HEK293T (cell line): ENCODE measurements around the gene HPCAL4.

Experiments used
- CTCF ChIA-PET: fragments of 350-600 bp; formaldehyde crosslinking; extraction: SDS; loops from one replicate; lab custom pipeline; 2021; ENCODE audit warnings: antibody characterized with exemption, inconsistent platforms; lab: Yijun Ruan, JAX
- POLR2A ChIA-PET: fragments of 350-600 bp; formaldehyde crosslinking; extraction: SDS; loops from one replicate; lab custom pipeline; 2020; ENCODE audit warnings: antibody characterized with exemption, inconsistent platforms; lab: Yijun Ruan, JAX
- DNase-seq: peaks from one replicate; pipeline ENCODE4 v3.0.0; 2012; ENCODE audit warnings: mixed read lengths; ENCODE audit errors: extremely low spot score
- ARNT ChIP-seq: fragments of 450-650 bp; IDR thresholded peaks from 2 replicates; pipeline ENCODE4 v1.6.1; 2017; ENCODE audit warnings: mild to moderate bottlenecking
- BHLHE40 ChIP-seq: fragments of 450-650 bp; IDR thresholded peaks from 2 replicates; pipeline ENCODE4 v1.6.1; 2016; ENCODE audit warnings: mild to moderate bottlenecking, moderate library complexity, borderline replicate concordance
- CTBP1 ChIP-seq: fragments of 450-650 bp; IDR thresholded peaks from 2 replicates; pipeline ENCODE4 v1.6.1; 2016; ENCODE audit warnings: borderline replicate concordance
- ELF4 ChIP-seq: fragments of 450-650 bp; IDR thresholded peaks from 2 replicates; pipeline ENCODE4 v1.6.1; 2017; ENCODE audit warnings: antibody characterized with exemption
- FOXA1 ChIP-seq: fragments of 450-650 bp; IDR thresholded peaks from 2 replicates; pipeline ENCODE4 v1.6.1; 2016; ENCODE audit warnings: mild to moderate bottlenecking
- FOXK2 ChIP-seq: fragments of 450-650 bp; IDR thresholded peaks from 2 replicates; pipeline ENCODE4 v1.6.1; 2016; ENCODE audit warnings: mild to moderate bottlenecking
- FOXM1 ChIP-seq: fragments of 450-650 bp; IDR thresholded peaks from 2 replicates; pipeline ENCODE4 v1.6.1; 2017; ENCODE audit warnings: mild to moderate bottlenecking, borderline replicate concordance
- HDGF ChIP-seq: fragments of 450-650 bp; IDR thresholded peaks from 2 replicates; pipeline ENCODE4 v1.6.1; 2017; ENCODE audit warnings: antibody characterized with exemption, borderline replicate concordance
- L3MBTL2 ChIP-seq: fragments of 450-650 bp; conservative IDR thresholded peaks from 2 replicates; pipeline ENCODE4 v1.6.1; 2016; ENCODE audit warnings: mild to moderate bottlenecking
- LEF1 ChIP-seq: fragments of 450-650 bp; IDR thresholded peaks from 2 replicates; pipeline ENCODE4 v1.6.1; 2017; ENCODE audit warnings: mild to moderate bottlenecking, borderline replicate concordance
- NFRKB ChIP-seq: fragments of 450-650 bp; IDR thresholded peaks from 2 replicates; pipeline ENCODE4 v1.6.1; 2016; ENCODE audit warnings: mild to moderate bottlenecking, moderate library complexity
- SP1 ChIP-seq: fragments of 450-650 bp; IDR thresholded peaks from 2 replicates; pipeline ENCODE4 v1.6.1; 2017
- SUZ12 ChIP-seq: fragments of 450-650 bp; IDR thresholded peaks from 2 replicates; pipeline ENCODE4 v1.6.1; 2016; ENCODE audit warnings: mild to moderate bottlenecking
- TARDBP ChIP-seq: fragments of 450-650 bp; IDR thresholded peaks from 2 replicates; pipeline ENCODE4 v1.6.1; 2016
- ZNF384 ChIP-seq: fragments of 450-650 bp; IDR thresholded peaks from 2 replicates; pipeline ENCODE4 v1.6.1; 2016
- TF ChIP-seq, protein P1 (sequence below): fragments of 450-650 bp; IDR thresholded peaks from 2 replicates; pipeline ENCODE4 v1.6.1; 2016

Gene HPCAL4

DNA sequence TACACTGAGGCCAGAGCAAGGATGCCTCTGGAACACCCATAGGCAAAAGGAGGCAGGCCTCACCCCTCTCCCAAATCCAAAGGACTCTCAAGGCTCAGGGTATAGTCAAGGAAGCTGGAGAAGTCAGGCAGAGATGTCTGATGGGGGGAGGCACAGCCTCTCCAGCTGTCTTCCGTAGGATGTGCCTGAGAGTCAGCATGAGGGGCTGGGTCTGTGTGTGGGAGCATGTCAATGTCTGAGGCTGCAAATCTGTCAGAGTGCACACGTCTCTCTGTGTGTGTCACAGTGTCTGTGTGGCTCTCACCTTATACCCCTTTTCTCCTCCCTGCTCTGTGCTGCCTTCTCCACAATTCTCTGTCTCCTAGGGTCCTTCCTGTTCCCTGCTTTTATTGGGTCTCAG lies 4.0 kb downstream of the HPCAL4 start:
- DNase-seq: no peak
- ChIA-PET CTCF (interaction anchor here (1.6 to 2.7 kb wide), 2 partner anchors 14 to 29 kb away, joined by 6 to 12 read pairs; partner anchors contain the start of gene NT5C1A), POLR2A (no interaction called here)
- TF ChIP-seq, protein P1, sequence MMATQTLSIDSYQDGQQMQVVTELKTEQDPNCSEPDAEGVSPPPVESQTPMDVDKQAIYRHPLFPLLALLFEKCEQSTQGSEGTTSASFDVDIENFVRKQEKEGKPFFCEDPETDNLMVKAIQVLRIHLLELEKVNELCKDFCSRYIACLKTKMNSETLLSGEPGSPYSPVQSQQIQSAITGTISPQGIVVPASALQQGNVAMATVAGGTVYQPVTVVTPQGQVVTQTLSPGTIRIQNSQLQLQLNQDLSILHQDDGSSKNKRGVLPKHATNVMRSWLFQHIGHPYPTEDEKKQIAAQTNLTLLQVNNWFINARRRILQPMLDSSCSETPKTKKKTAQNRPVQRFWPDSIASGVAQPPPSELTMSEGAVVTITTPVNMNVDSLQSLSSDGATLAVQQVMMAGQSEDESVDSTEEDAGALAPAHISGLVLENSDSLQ: no peak
- TF ChIP-seq L3MBTL2 (no peak), ARNT (no peak), NFRKB (no peak), BHLHE40 (no peak), SUZ12 (no peak)

DNA sequence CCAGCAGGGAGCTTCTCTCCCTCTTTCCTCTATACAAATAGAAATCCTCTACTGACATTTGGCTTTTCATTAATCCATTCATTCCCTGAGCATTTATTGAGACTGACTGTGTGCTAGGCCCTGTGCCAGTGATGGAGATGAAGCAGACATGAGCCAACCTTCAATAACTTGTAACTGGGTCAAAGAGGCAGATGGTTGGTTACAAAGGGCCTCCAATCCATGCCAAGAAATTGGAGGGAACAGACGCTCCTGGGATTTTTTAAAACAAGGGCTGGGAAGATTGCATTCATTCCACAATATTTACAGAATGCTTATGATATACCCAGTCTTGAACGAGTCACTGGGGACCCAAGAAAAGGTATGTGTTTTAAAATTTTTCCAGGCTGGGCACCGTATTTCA lies 6.2 kb downstream of the HPCAL4 start:
- CTCF ChIA-PET: no interaction called here
- DNase-seq: no peak
- POLR2A ChIA-PET: no interaction called here
- TF ChIP-seq FOXA1 (no peak), ARNT (no peak), FOXM1 (no peak), CTBP1 (no peak), HDGF (no peak), SP1 (no peak), ZNF384 (no peak), L3MBTL2 (no peak), LEF1 (no peak), SUZ12 (no peak), ELF4 (no peak), BHLHE40 (no peak), FOXK2 (no peak), TARDBP (no peak)
- TF ChIP-seq, protein P1: no peak

DNA sequence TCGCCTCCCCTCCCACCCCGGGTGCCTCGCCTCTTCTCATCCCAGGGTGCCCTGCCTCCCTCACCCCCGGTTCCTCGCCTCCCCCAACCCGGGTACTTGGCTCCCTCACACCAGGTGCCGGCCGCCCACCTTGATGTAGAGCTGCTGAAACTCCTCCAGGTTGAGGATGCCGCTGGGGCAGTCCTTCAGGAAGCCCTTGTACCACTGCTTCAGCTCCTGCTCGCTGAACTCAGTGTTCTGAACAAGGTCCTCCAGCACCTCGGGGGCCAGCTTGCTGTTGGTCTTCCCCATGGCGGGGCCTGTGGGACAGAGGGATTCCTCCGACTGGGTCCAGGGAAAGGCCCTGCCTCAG lies 6.9 kb downstream of the HPCAL4 start:
- TF ChIP-seq ZNF384: no peak
- no peak for TF ChIP-seq FOXK2
- TF ChIP-seq SP1: no peak
- ChIA-PET CTCF (interaction anchor here (1.0 kb wide), 1 partner anchor 12 kb away, joined by 5 read pairs; the partner anchor contains the start of gene NT5C1A), POLR2A (no interaction called here)
- no peak for DNase-seq

DNA sequence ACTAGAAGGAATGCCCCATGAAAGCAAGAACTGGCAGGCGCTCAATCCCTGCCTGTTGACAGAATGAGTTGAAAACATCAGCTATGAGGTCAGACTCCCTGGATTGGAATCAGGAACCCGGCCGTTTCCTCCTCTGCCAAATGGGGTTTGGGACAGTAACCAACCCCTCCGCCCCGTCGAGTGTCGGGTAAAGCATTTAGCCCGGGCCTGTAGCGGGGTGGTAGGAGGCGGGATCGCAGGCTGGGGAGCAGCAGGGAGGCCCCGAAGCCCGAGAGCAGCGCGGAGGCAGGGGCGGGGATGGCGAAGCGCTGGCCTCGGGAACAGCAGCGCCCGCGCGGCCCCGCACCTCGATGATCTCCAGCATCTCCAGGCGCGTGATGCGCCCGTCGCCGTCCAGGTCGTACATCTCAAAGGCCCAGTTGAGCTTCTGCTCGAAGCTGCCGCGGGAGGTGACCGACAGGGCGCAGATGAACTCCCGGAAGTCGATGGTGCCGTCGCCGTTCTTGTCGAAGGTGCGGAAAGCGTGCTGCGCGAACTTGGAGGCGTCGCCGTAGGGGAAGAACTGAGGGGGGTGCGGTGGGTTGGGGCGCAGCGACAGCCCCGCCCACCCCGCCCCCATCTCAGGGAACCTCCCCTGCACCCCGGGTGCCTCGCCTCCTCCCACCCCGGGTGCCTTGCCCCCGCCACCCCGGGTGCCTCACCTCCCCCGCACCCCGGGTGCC lies 7.5 kb downstream of the HPCAL4 start:
- POLR2A ChIA-PET: no interaction called here
- CTCF ChIA-PET: interaction anchor here (1.0 kb wide), 1 partner anchor 12 kb away, joined by 5 read pairs; the partner anchor contains the start of gene NT5C1A
- no peak for DNase-seq
- TF ChIP-seq SUZ12: no peak
- TF ChIP-seq FOXA1: no peak
- TF ChIP-seq SP1: no peak
- TF ChIP-seq, protein P1: no peak
- no peak for TF ChIP-seq FOXM1
- no peak for TF ChIP-seq ELF4
- TF ChIP-seq BHLHE40: no peak
- no peak for TF ChIP-seq L3MBTL2
- TF ChIP-seq FOXK2: no peak
- TF ChIP-seq LEF1: no peak
- TF ChIP-seq NFRKB: no peak
- no peak for TF ChIP-seq HDGF
- TF ChIP-seq ARNT: no peak
- no peak for TF ChIP-seq ZNF384
- TF ChIP-seq CTBP1: no peak
- TF ChIP-seq TARDBP: no peak

DNA sequence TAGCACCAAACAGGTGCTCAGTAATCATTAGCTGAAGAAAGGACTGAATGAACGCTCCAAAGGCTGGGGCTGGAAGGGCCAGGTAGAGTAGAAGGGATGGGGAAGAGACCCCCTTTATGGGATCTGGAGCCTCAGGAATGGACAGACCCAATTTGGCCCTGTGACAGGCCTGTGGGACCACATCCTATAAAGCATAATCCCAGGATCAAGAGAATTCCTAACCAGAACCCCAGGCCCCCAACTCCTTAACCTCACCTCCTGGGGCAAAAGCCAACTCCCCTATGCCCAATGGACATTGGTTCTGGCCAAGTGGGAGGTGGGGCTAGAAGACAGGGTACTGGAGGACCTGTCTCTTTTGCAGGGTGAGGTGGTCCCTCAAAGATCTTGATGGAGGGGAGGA lies 9.2 kb downstream of the HPCAL4 start:
- ChIA-PET CTCF (interaction anchor here (1.4 to 1.9 kb wide), 2 partner anchors 10 to 24 kb away, joined by 4 to 8 read pairs; partner anchors contain the start of gene NT5C1A), POLR2A (interaction anchor here (1.4 kb wide), 1 partner anchor 11 kb away, joined by 6 read pairs; no protein-coding TSS in a partner anchor)
- TF ChIP-seq ZNF384 (no peak), TARDBP (no peak), NFRKB (no peak), SP1 (no peak), L3MBTL2 (no peak), BHLHE40 (no peak), SUZ12 (no peak), ARNT (no peak), FOXA1 (no peak), FOXK2 (no peak), ELF4 (no peak)
- TF ChIP-seq, protein P1: no peak
- DNase-seq: no peak

DNA sequence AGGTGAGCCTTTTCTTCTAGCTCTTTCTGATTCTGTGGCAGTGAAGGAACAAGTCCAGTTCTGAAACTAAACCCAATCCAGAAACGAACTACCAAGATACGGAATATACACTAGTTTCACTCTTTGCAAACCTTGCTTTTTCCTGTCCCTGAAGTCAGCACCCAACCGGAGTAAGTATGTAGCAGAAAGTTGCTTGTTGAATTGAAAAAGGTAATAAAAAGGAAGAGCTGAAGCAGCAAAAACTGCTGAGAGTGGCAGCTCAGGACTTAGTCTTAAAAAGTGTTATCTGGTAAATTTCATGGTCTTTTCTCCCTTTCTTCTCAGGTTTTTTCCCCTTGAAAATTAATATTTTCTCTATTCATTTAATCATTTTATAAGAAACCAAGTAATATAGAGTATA lies 9.9 kb downstream of the HPCAL4 start:
- TF ChIP-seq BHLHE40 (no peak), FOXM1 (no peak), FOXA1 (no peak), FOXK2 (no peak), ZNF384 (no peak), CTBP1 (no peak), ELF4 (no peak), SUZ12 (no peak)
- CTCF ChIA-PET: interaction anchor here (1.4 to 1.9 kb wide), 2 partner anchors 9 to 23 kb away, joined by 4 to 8 read pairs; partner anchors contain the start of gene NT5C1A
- DNase-seq: no peak
- POLR2A ChIA-PET: interaction anchor here (1.4 kb wide), 1 partner anchor 10 kb away, joined by 6 read pairs; no protein-coding TSS in a partner anchor
